Stimulated activated CD4-positive, alpha-beta T cell treated with anti-CD3 and anti-CD28 coated beads, Interleukin-1b, Interleukin-23, amount 100 ng/mL, for 48 hours (primary cell): ENCODE data around the gene SLC23A2.
"Not testable (repeated sequence)": the region's sequence is repeated elsewhere in the genome, so short reads cannot be mapped to it uniquely, and the experiment has no call there.

Experiments used
- DNase-seq: peaks from one replicate; pipeline ENCODE4 v3.0.0-alpha.2; 2020

Gene SLC23A2

GRCh38 chr20:4898282-4899244, 102.7 kb downstream of the SLC23A2 start:
- DNase-seq: no peak

DNA sequence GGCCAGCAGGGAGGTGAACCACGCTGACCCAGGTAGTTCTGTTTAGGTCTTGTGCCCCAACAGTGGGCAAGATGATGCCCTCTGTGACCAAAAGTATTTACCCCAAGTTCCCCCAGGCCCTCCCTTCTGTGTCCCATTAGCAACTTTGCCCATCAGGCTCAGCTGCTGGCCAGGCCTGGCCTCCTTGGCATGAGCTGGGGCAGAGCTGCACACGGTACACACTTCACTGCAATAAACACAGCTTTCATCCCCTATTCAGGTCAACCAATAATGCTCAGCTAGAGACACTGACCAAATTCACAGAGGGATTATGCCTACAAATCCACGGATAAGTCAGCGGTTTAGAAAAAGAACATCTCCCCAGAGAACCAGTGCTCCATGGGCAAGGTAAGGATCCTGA, 103.7 kb downstream of the SLC23A2 start:
- no peak for DNase-seq

DNA sequence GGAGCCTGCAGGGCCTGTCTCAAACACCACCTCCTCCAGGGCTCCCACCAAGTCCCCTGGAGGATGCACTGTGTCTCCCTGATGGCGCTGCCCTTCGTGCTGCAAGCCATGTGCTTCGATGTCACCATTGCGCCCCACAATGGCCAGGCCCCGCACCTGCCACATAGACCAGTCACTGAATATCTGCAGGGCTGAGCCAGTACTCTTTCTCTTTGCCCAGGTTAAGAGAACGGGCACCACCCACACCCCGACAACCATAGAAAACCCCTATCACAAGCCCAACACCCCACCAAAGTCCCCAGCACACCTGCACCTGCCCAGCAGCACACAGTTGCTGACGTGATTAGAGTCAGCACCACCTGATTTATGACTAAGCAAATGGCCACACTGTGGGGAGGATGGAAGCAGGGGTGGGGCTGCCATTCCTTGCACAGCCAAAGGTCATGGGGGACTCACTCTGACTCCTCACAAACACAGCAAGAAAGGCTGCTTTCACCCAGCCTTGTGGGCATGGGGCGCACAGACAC, 104.3 kb downstream of the SLC23A2 start:
- no peak for DNase-seq

DNA sequence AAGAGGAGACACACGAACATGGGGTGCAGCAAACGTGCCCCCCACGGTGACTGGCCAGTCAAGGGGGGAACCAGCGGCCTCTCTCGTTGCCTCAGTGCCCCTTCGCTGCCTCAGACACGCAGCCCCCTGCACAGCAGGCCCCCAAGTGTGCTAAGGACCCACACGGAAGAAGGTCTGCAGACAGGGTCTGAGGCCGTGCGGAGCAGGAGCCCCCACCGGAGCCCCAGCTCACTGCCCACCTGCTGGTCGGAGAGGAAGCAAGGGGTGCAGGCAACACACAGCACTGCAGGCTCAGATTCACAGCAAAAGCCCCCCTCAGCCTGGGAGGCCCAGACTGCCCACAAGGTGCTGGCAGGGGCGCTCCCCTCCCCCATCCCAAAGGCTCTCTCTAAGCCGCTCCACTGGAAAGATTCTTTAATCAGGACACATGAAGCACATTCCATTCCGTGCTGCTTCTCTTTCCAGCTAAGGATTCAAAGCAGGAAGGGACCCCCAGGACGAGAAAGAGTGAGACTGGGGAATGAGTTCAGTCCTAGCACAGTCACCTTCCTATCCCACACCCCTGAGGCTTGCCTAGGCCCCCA, 105.1 kb downstream of the SLC23A2 start:
- DNase-seq: no peak

DNA sequence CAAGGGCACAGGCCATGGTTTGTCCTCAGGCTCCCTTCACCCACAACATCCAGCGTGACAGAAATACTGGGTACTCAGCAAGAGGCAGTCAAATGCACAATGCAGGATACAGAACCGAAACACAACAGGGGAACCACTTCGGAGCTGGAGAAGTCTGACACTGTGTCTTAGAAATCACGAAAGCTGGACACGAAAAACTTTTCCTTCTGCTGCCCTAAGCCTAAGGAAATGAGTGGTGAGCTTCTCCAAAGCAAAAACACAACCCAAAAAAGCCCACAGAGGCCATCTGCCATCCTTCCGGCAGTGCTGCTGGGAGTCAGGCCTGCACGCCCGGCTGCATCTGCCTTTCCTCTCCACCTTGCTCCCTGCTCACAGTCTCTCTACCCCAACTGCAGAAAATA, 106.3 kb downstream of the SLC23A2 start:
- DNase-seq: no peak

- no peak for DNase-seq
Observed at GRCh38 chr20:4894409-4894808, 106.9 kb downstream of the SLC23A2 start.

DNA sequence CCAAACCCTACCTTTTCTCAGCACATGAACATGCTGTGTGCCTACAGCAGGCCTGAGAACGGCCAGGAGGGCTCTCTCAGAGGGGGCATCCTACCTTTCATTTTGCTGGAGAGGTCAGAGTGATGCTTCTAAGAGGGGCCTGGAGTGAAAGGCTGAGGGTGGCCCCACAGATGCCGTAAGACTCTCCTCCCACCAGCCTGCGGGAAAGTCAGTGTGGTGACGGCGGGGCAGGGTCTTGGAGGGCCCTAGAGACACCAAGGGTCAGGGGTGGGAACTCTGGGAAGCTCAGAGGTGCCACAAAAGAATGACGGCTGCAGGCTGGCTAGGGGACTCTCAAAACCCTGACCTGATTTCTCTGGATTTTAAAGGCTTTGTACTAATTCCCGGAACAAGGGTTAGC, 107.6 kb downstream of the SLC23A2 start:
- DNase-seq: no peak

DNA sequence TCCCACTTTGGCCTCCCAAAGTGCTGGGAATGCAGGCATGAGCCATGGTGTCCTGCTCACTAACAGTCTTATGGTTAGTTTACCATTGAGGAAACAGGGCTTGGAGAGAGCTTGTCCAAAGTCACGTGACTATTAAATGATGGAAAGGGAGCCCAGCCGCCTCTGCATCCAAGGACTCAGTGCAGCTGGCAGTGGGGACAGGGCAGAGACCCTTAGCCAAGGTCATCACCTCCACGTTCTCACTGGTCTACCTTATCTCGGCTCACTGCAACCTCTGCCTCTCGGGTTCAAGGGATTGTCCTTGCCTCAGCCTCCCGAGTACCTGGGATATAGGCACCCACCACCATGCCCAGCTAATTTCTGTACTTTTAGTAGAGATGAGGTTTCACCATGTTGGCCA, 109.3 kb downstream of the SLC23A2 start:
- DNase-seq: no peak

GRCh38 chr20:4891190-4891763, 110.0 kb downstream of the SLC23A2 start:
- no peak for DNase-seq

DNA sequence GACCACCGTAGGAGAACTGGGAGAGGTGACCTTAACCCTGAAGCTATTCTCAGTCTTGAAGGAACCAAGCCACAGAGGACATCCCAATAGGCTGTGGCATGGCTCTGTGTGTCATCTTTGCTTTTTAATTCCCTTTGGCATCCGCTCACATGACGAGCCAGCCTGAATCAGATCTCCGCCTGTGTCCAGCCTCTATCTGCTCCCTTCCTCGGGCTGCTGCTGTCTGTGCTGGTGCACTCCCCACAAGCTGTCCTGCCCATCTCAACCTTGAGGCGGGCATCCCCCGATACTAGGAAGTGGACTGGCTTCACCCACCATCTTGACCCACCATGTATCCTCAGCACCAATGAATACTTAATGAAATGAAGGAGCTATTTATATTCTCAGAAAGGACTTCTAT, 111.9 kb downstream of the SLC23A2 start:
- DNase-seq: no peak

DNA sequence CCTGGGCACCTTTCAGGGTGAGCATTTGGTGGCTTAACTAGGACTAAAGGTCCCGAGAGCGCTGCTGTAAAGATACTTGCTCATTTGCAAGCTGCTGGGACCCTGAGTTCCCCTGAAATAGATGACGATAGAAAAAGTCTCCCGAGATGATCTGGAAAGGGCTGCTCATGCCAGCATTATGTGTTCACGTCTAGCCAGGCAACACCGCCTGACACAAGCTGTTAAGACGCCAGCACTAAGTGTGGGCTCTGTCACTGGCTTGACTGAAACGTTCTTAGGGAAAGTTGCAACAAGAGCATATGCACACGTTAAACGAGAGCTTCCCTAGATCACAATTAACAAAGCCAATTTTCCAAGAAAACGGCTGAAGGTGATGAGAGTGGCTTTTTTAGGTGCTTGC, 113.7 kb downstream of the SLC23A2 start:
- no peak for DNase-seq

DNA sequence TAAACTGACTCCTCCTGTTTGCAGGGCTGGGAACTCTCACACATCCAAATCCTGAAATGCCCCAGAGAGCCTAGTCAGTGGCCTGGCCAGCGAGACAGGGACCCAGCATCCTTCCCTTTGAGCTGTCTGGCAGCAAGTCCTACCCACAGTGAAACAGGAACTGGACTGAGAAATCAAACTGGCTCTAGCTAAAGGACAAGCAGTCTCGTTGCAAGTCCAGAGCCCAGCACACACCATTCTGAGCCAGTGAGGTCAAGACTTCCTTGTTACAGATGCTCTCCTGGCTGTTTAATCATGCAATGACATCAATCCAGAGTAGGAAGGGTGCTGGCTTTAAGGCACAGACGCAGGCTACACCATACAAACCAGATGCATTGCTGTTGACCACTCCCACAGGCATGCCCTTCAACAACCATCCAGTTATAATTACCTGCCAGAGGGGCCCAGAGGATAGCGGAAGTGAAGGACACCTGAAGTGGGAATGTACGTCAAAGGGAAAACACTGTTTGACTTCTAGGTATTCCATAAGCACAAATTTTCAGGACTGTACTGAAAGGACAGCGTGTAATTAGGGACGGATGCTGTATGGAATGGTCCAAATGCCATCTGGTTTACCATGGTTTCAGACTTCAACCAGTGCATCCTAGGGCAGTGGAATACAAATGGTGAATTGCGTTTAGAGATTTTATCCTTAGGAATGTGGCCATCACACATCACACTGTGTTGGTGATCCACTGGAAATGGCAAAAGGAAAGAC, 114.4 kb downstream of the SLC23A2 start:
- no peak for DNase-seq

DNA sequence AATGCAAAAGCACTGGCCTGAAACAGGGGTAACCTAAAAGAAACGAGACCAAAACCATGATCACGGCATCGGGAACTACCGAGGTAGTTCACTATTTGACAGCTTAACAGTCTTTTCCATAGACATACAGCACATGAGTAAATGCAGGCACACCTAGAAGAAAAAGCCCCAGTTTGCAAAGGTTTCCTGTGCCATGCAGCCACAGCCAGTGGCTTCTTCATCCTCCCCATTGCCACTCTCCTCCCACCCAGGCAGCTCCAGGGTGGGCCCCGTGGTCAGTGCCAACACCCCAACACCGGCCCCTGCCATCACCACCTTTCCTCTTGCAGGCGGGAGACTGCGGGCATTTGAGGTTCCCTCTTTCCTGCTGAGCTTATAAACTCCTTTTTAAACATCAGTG, 115.4 kb downstream of the SLC23A2 start:
- no peak for DNase-seq

DNA sequence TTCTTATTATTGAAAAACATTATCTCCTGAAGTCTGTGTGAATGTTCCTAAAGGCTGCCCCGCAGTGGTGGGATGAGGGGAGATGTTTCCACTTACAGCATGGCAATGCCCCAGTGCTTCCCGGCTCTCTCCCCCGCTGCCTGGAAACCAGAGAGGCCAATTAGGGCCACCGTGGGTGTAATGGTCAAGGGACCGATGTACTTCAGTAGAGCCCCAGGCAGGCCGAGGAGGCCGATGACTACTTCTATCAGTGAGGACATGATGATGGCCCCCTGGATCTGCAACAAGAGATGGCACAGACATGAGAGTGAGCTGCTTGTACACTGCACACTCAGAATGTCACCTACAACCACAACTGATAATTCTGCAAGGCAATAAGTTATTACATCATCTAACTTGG, 117.8 kb downstream of the SLC23A2 start:
- DNase-seq: no peak

- no peak for DNase-seq
Observed at GRCh38 chr20:4883051-4883450, 118.3 kb downstream of the SLC23A2 start.

- DNase-seq: no peak
Observed at GRCh38 chr20:4881006-4881730, 120.1 kb downstream of the SLC23A2 start.

DNA sequence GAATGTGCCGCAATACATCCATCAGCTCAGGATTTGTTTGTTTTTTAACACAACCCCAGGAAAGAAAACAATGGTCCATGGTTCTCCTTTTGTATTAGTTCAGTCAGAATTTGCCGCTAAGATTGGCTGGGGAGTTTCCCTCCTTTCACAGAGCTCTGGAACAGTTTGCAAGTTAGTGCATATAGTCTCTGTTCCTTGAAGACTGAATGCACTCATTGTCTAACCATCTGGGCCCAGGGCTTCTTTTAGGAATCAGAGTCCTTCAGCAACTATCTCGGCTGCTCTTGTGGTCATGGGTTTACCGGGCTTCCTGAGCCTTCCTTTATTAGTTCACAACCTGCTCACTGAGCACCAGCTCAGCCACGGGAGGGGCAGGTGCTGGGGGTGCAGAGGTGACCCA, 121.3 kb downstream of the SLC23A2 start:
- DNase-seq: no peak

DNA sequence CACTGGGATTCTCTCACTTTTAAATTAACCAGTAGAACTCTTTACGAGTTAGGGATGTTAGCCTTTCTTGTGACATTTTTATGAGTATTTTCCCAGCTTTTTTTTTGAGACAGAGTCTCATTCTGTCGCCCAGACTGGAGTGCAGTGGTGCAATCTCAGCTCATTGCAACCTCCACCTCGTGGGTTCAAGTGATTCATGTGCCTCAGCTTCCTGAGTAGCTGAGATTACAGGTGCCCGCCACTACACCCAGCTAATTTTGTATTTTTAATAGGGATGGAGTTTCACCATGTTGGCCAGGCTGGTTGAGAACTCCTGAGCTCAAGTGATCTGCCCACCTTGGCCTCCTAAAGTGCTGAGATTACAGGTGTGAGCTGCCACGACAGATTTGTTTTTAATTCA, 123.2 kb downstream of the SLC23A2 start:
- not testable (repeated sequence) for DNase-seq

- no peak for DNase-seq
Observed at GRCh38 chr20:4876731-4877130, 124.6 kb downstream of the SLC23A2 start.

GRCh38 chr20:4876301-4876700, 125.0 kb downstream of the SLC23A2 start:
- DNase-seq: no peak

GRCh38 chr20:4875578-4876067, 125.7 kb downstream of the SLC23A2 start:
- no peak for DNase-seq

DNA sequence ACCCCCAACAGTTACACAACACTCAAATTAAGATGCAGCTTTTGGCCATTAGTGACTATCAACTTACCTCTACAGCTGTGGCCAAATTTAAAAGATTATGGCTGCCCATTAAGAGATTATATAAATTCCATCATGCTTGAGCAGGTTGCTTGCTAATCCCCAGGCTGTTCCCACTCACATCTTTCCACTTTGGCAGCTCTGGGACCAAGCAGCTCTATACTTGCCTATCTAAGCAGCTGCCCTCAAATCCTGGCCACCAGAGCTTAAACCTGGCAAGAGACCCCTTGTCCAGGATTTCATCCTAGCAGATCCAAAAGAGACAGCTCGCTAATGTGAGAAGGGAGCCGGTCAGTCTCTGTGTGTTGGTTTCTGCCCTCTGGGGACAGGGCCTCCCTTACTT, 127.9 kb downstream of the SLC23A2 start:
- DNase-seq: no peak
